HepG2 (cell line): Measurements from ENCODE around the gene GMNN. TPM values are rescaled to one million over a fixed set of nuclear protein-coding genes. Genes with fewer than 3 reads are reported as not detected.

Experiments used
- ATAC-seq: fragments of 200-7000 bp; cut with Tn5 transposase; 3 replicates; pipeline ENCODE4 v1.9.1; 2020; ENCODE audit warnings: mild to moderate bottlenecking, moderate library complexity
- BruUV-seq: library from RNA; stranded (reverse); fragments of 400-500 nt; replicated peaks from 2 replicates; lab custom pipeline; 2021; lab: Mats Ljungman, UMichigan
- CTCF ChIA-PET: fragments of 300-600 bp; formaldehyde crosslinking; extraction: SDS; loops from one replicate; lab custom pipeline; 2021; ENCODE audit warnings: low total read pairs, inconsistent platforms, low intra/inter-chr PET ratio; lab: Yijun Ruan, JAX
- POLR2A ChIA-PET: fragments of 350-600 bp; sonication (Branson Sonifier 250); formaldehyde crosslinking; loops from one replicate; lab custom pipeline; 2020; ENCODE audit warnings: antibody characterized with exemption, inconsistent platforms; lab: Yijun Ruan, JAX
- DNase-seq: peaks from one replicate; pipeline ENCODE4 v3.0.0-alpha.2; 2015; ENCODE audit warnings: low spot score
- FAIRE-seq: peaks from 3 replicates; lab custom pipeline; 2011; peaks lifted over from hg19 to GRCh38; lab: Jason Lieb, UNC
- H2AFZ ChIP-seq: one replicate; pipeline ENCODE4 v1.6.1; 2011; ENCODE audit warnings: low read length, inconsistent platforms
- H3K27ac ChIP-seq: fragments of 300-600 bp; 3 replicates; pipeline ENCODE4 v1.8.0; 2011; ENCODE audit warnings: mixed run types, mild to moderate bottlenecking, mixed read lengths, low read length, inconsistent platforms; ENCODE audit not compliant: insufficient read depth; ENCODE audit errors: extremely low read length
- H3K27me3 ChIP-seq, 2 experiments: fragments of 200-600 bp in 1 of 2; 2 replicates in 1 of 2; 3 replicates in 1 of 2; pipeline versions ENCODE4 v1.6.0 to v1.8.0; 2011; ENCODE audit warnings: low read length in 2 of 2, mild to moderate bottlenecking in 2 of 2, moderate library complexity in 2 of 2, inconsistent platforms in 1 of 2; ENCODE audit not compliant: insufficient read depth in 2 of 2, control insufficient read depth in 1 of 2
- H3K36me3 ChIP-seq, 2 experiments: fragments of 200-600 bp in 1 of 2; replicated peaks in 1 of 2; 2 replicates in 1 of 2; 3 replicates in 1 of 2; pipeline versions ENCODE4 v1.5.1 to v1.8.0; 2011; ENCODE audit warnings: low read length in 2 of 2, inconsistent platforms in 1 of 2; ENCODE audit not compliant: insufficient read depth in 2 of 2, control insufficient read depth in 1 of 2
- H3K4me1 ChIP-seq: 2 replicates; pipeline ENCODE4 v1.5.1; 2012; ENCODE audit warnings: low read length, inconsistent platforms; ENCODE audit not compliant: insufficient read depth
- H3K4me2 ChIP-seq: 2 replicates; pipeline ENCODE4 v1.6.0; 2011; ENCODE audit warnings: low read depth, low read length, inconsistent platforms
- H3K4me3 ChIP-seq, 3 experiments: fragments of 200-600 bp in 1 of 3; sonication (generic), shearing (Covaris generic) in 1 of 3; replicated peaks in 1 of 3; 2 replicates each; pipeline ENCODE4 v1.5.1; 2011 to 2016; ENCODE audit warnings: low read length in 3 of 3, inconsistent platforms in 2 of 3, low read depth in 2 of 3, mild to moderate bottlenecking in 2 of 3, control low read depth in 1 of 3, mixed read lengths in 1 of 3; ENCODE audit not compliant: insufficient read depth in 1 of 3
- H3K79me2 ChIP-seq: one replicate; pipeline ENCODE4 v1.6.1; 2011; ENCODE audit warnings: low read length, inconsistent platforms; ENCODE audit not compliant: insufficient read depth
- H3K9ac ChIP-seq: 2 replicates; pipeline ENCODE4 v1.6.0; 2011; ENCODE audit warnings: mild to moderate bottlenecking, low read depth, low read length, inconsistent platforms; ENCODE audit not compliant: insufficient read depth
- H3K9me3 ChIP-seq: 2 replicates; pipeline ENCODE4 v1.5.1; 2012; ENCODE audit warnings: mild to moderate bottlenecking, low read length
- H4K20me1 ChIP-seq: 2 replicates; pipeline ENCODE4 v1.6.0; 2011; ENCODE audit warnings: inconsistent platforms, mild to moderate bottlenecking, low read length, moderate library complexity; ENCODE audit not compliant: insufficient read depth
- HOXA3 ChIP-seq: sonication (generic); formaldehyde crosslinking; IDR thresholded peaks from 2 replicates; pipeline ENCODE4 v1.5.0; 2020; ENCODE audit warnings: missing genetic modification reagents
- NFATC3 ChIP-seq: sonication (generic); formaldehyde crosslinking; IDR thresholded peaks from 2 replicates; pipeline ENCODE4 v1.5.1; 2020; ENCODE audit warnings: mild to moderate bottlenecking, missing genetic modification reagents
- NR2F6 ChIP-seq, 2 experiments: IDR thresholded peaks; 2 replicates each; pipeline ENCODE4 v1.6.1; 2016; ENCODE audit warnings: antibody characterized with exemption in 1 of 2, mild to moderate bottlenecking in 1 of 2
- REST ChIP-seq, 2 experiments: IDR thresholded peaks; 2 replicates each; pipeline ENCODE4 v1.6.1; 2011 to 2012; ENCODE audit warnings: low read length in 2 of 2, borderline replicate concordance in 1 of 2, low read depth in 1 of 2, mild to moderate bottlenecking in 1 of 2, moderate library complexity in 1 of 2
- ZNF138 ChIP-seq: sonication (generic); formaldehyde crosslinking; IDR thresholded peaks from 2 replicates; pipeline ENCODE4 v1.5.0; 2020; ENCODE audit warnings: mild to moderate bottlenecking, low read depth, missing genetic modification reagents
- ZNF75D ChIP-seq: sonication (generic); formaldehyde crosslinking; IDR thresholded peaks from 2 replicates; pipeline ENCODE4 v1.8.1; 2023; ENCODE audit warnings: missing genetic modification reagents, mild to moderate bottlenecking, borderline replicate concordance
- ZNF83 ChIP-seq: sonication (generic); formaldehyde crosslinking; IDR thresholded peaks from 2 replicates; pipeline ENCODE4 v1.4.0; 2020; ENCODE audit warnings: missing genetic modification reagents, mild to moderate bottlenecking, borderline replicate concordance
- WGBS: methylation state at CpG from one replicate; pipeline ENCODE4 v1.1.6; 2017; ENCODE audit warnings: low lambda C conversion rate; 5-methylcytosine and 5-hydroxymethylcytosine counted together
- in situ Hi-C: cut with HindIII; loops from 2 replicates; pipeline ENCODE4 v1.10.0; 2017; ENCODE audit warnings: low pct_unique_long_range_greater_than_20kb; ENCODE audit not compliant: extremely low pct_ligation_motif_present
- intact Hi-C: fragments of 100-400 bp; cut with micrococcal nuclease; formaldehyde crosslinking; loops from one replicate; pipeline ENCODE4 v1.10.0; 2022; ENCODE audit not compliant: unreplicated experiment
- polyA plus RNA-seq, 8 experiments: library from polyadenylated mRNA; depleted of rRNA in 3 of 8; stranded (reverse) in 7 of 8; unstranded in 1 of 8; fragments of >200 nt; fragmentation: Illumina TruSeq in 4 of 8; extraction: Trizol in 4 of 8; gene quantifications; 2 replicates each; pipeline versions ENCODE4 v1.2.1 to v1.2.3, GENCODE V29; 2011 to 2016; ENCODE audit warnings: low read depth in 4 of 8, missing spikeins in 1 of 8, mixed read lengths in 1 of 8; ENCODE audit not compliant: insufficient read depth in 1 of 8
- total RNA-seq, 5 experiments: library from RNA; depleted of rRNA; stranded (reverse); fragments of >200 nt; fragmentation: Illumina TruSeq; extraction: Trizol; gene quantifications; 2 replicates each; pipeline ENCODE4 v1.2.3, GENCODE V29; 2016; ENCODE audit warnings: low read depth in 1 of 5

GMNN gene
- total and polyA plus RNA-seq, 2 of the 13 experiments (the other 11 are each of a cell fraction or from before 2014, with no cell fraction given) = 61.8 to 154 TPM

- intact Hi-C loops (no loop called here), in situ Hi-C loops (no loop called here)
- Histone ChIP-seq H3K27me3 (no peaks in the 10 kb centered on the region), H3K9ac (no peak overlapping the region), H3K4me1 (peaks cover 61% of the 10 kb centered on the region), H2AFZ (no peak overlapping the region), H3K9me3 (no peaks in the 10 kb centered on the region), H3K4me3 (no peak overlapping the region), H3K79me2 (no peaks in the 10 kb centered on the region), H3K27ac (no peak overlapping the region), H3K36me3 (no peaks in the 10 kb centered on the region), H4K20me1 (no peaks in the 10 kb centered on the region), H3K4me2 (no peak overlapping the region)
- POLR2A ChIA-PET = no interaction called here
- DNase-seq = no peak
- ATAC-seq = no peak
- TF ChIP-seq NR2F6 (IDR thresholded peaks at IDR 0.05) (peak; percentile 52; the same call in 1 of the 2 replicates), NR2F6 (CRISPR knock-in tag; IDR thresholded peaks at IDR 0.05) (no peak), REST (IDR thresholded peaks at IDR 0.05; ENCODE audit: borderline replicate concordance in 1 of 2, low read depth in 1 of 2, low read length in 2 of 2) (0 out of 4 replicates have a peak, but pooled peaks of 1 of the 2 experiments have one; percentile 54), HOXA3 (CRISPR knock-in tag) (no peak), ZNF83 (CRISPR knock-in tag) (no peak), NFATC3 (CRISPR knock-in tag) (no peak), ZNF75D (CRISPR knock-in tag) (no peak), ZNF138 (no peak)
- CTCF ChIA-PET = no interaction called here
- 62% methylated on average over 3 of the region's 3 CpGs for WGBS
- no TSS peak for BruUV-seq
- no peak for FAIRE-seq
These were observed 32.8 kb downstream of the GMNN start for GRCh38 chr6:24807584-24807983.
